A549 (cell line): ENCODE measurements around the gene ACAT2.

ENCODE experiments used
- POLR2A ChIP-seq: IDR thresholded peaks from 2 replicates; pipeline ENCODE4 v1.6.1; 2012; ENCODE audit warnings: mild to moderate bottlenecking, low read length
- SREBF2 ChIP-seq: fragments of 450-650 bp; IDR thresholded peaks from 2 replicates; pipeline ENCODE4 v1.6.1; 2014; ENCODE audit warnings: mild to moderate bottlenecking, moderate library complexity
- TFCP2L1 ChIP-seq: fragments of 250-450 bp; sonication (Bioruptor Pico); IDR thresholded peaks from 2 replicates; pipeline ENCODE4 v1.5.0; 2021; ENCODE audit warnings: mild to moderate bottlenecking
- USF2 ChIP-seq: fragments of 450-650 bp; IDR thresholded peaks from 2 replicates; pipeline ENCODE4 v1.6.1; 2014; ENCODE audit warnings: antibody characterized with exemption
- TF ChIP-seq, protein P1 (sequence below): fragments of >200 bp; sonication (Bioruptor Twin); formaldehyde crosslinking; IDR thresholded peaks from 3 replicates; pipeline ENCODE4 v1.5.1; 2016

GRCh38 chr6:159719287-159719686 is 42.6 kb upstream of the ACAT2 start:
- TF ChIP-seq TFCP2L1 (CRISPR knock-in tag) = no peak
- TF ChIP-seq POLR2A = no peak
- TF ChIP-seq SREBF2 = no peak
- TF ChIP-seq, protein P1, sequence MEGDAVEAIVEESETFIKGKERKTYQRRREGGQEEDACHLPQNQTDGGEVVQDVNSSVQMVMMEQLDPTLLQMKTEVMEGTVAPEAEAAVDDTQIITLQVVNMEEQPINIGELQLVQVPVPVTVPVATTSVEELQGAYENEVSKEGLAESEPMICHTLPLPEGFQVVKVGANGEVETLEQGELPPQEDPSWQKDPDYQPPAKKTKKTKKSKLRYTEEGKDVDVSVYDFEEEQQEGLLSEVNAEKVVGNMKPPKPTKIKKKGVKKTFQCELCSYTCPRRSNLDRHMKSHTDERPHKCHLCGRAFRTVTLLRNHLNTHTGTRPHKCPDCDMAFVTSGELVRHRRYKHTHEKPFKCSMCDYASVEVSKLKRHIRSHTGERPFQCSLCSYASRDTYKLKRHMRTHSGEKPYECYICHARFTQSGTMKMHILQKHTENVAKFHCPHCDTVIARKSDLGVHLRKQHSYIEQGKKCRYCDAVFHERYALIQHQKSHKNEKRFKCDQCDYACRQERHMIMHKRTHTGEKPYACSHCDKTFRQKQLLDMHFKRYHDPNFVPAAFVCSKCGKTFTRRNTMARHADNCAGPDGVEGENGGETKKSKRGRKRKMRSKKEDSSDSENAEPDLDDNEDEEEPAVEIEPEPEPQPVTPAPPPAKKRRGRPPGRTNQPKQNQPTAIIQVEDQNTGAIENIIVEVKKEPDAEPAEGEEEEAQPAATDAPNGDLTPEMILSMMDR = no peak
- no peak for TF ChIP-seq USF2
